PC-9 (cell line): Measurements from ENCODE around the gene HMGA1. TPM values are rescaled to one million over a fixed set of nuclear protein-coding genes. Genes with fewer than 3 reads are reported as not detected.

Experiments used
- BruUV-seq: library from RNA; stranded (reverse); fragments of 400-500 nt; replicated peaks from 2 replicates; lab custom pipeline; 2021; lab: Mats Ljungman, UMichigan
- CTCF ChIA-PET: fragments of 300-600 bp; sonication (Branson Sonifier 250); formaldehyde crosslinking; loops from one replicate; lab custom pipeline; 2022; ENCODE audit warnings: antibody characterized with exemption; lab: Charles Lee
- POLR2A ChIA-PET: fragments of 300-600 bp; sonication (Branson Sonifier 250); formaldehyde crosslinking; loops from one replicate; lab custom pipeline; 2022; ENCODE audit warnings: antibody characterized with exemption; ENCODE audit not compliant: unreplicated experiment; lab: Charles Lee
- DNase-seq, 2 experiments: peaks; one replicate each; pipeline versions ENCODE4 v3.0.0 to v3.0.0-alpha.2; 2015 to 2022; ENCODE audit warnings: mixed read lengths in 1 of 2
- H2AFZ ChIP-seq: fragments of 200-600 bp; sonication (generic); 2 replicates; pipeline ENCODE4 v1.8.1; 2017; ENCODE audit warnings: antibody characterized with exemption
- H3F3A ChIP-seq: fragments of 200-600 bp; sonication (generic); 2 replicates; pipeline ENCODE4 v1.8.1; 2017; ENCODE audit warnings: antibody characterized with exemption, mild to moderate bottlenecking, low read depth; ENCODE audit not compliant: insufficient read depth
- H3K27ac ChIP-seq: fragments of 200-600 bp; sonication (generic); 2 replicates; pipeline ENCODE4 v1.6.1; 2016; ENCODE audit warnings: mixed run types
- H3K27me3 ChIP-seq: fragments of 200-600 bp; sonication (generic); 2 replicates; pipeline ENCODE4 v1.6.1; 2016; ENCODE audit warnings: low read depth, mixed run types; ENCODE audit not compliant: insufficient read depth
- H3K36me3 ChIP-seq: fragments of 200-600 bp; sonication (generic); 2 replicates; pipeline ENCODE4 v1.6.1; 2016; ENCODE audit warnings: low read depth, mixed run types
- H3K4me1 ChIP-seq: fragments of 200-600 bp; sonication (generic); replicated peaks from 2 replicates; pipeline ENCODE4 v1.6.1; 2016; ENCODE audit warnings: mixed run types; ENCODE audit not compliant: insufficient read depth
- H3K4me2 ChIP-seq: fragments of 200-600 bp; sonication (generic); 2 replicates; pipeline ENCODE4 v1.6.1; 2017; ENCODE audit warnings: mixed run types
- H3K4me3 ChIP-seq: fragments of 200-600 bp; sonication (generic); 2 replicates; pipeline ENCODE4 v1.6.1; 2016; ENCODE audit warnings: mixed run types
- H3K79me2 ChIP-seq: fragments of 200-600 bp; sonication (generic); 2 replicates; pipeline ENCODE4 v1.6.1; 2017; ENCODE audit warnings: low read depth, mixed run types
- H3K9me2 ChIP-seq: fragments of 200-600 bp; sonication (generic); 2 replicates; pipeline ENCODE4 v1.8.1; 2017; ENCODE audit warnings: mild to moderate bottlenecking; ENCODE audit not compliant: insufficient read depth
- H3K9me3 ChIP-seq: fragments of 200-600 bp; sonication (generic); 2 replicates; pipeline ENCODE4 v1.8.1; 2016; ENCODE audit warnings: low read depth; ENCODE audit not compliant: insufficient read depth
- H4K20me1 ChIP-seq: fragments of 200-600 bp; sonication (generic); 2 replicates; pipeline ENCODE4 v1.8.1; 2017; ENCODE audit not compliant: insufficient read depth
- CTCF ChIP-seq: fragments of 200-600 bp; sonication (generic); conservative IDR thresholded peaks from 2 replicates; pipeline ENCODE4 v1.6.1; 2017; ENCODE audit warnings: mixed run types, antibody characterized with exemption, mild to moderate bottlenecking, moderate library complexity
- EZH2 ChIP-seq: fragments of 200-600 bp; sonication (generic); IDR thresholded peaks from 2 replicates; pipeline ENCODE4 v1.8.0; 2017; ENCODE audit warnings: antibody characterized with exemption, low read depth
- intact Hi-C: fragments of 100-400 bp; cut with micrococcal nuclease; formaldehyde crosslinking; loops from one replicate; pipeline ENCODE4 v1.10.0; 2022; ENCODE audit not compliant: unreplicated experiment
- microRNA-seq: library from miRNA; unstranded; fragments of <30 nt; microRNA quantifications from one replicate; pipeline ENCODE4 v1.2.0, GENCODE V29; 2021; ENCODE audit warnings: borderline number of aligned reads, borderline replicate concordance
- total RNA-seq: library from RNA; stranded (reverse); gene quantifications from 2 replicates; pipeline ENCODE4 v1.2.3, GENCODE V29; 2021

Gene HMGA1
- total RNA-seq, 1 experiment from 2014 or later = 1,951 TPM

DNA sequence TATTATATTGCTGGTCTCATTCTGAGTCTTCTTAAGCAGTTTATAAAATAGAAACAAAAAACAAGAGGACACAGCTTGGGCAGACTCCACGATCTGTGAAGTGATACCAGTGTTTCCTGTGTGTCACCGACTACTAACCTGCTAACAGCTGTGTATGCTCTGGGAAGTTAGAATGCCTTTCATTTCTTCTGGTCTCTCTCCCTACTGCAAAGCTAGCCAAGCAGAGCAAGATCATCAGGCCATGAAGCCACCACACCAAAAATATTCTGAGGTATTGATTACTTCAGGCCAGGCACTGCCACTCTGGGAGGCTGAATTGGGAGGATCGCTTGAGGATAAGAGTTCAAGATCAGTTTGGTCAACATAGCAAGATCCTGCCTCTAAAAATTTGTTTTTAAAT is 59.0 kb downstream of the HMGA1 start:
- Histone ChIP-seq H3K27me3 (no peaks in the 10 kb centered on the region), H3K4me1 (no peaks in the 10 kb centered on the region), H3K9me3 (no peaks in the 10 kb centered on the region), H2AFZ (no peak overlapping the region), H3K4me3 (no peak overlapping the region), H4K20me1 (no peaks in the 10 kb centered on the region), H3K9me2 (no peaks in the 10 kb centered on the region), H3K36me3 (peaks cover 10% of the 10 kb centered on the region; the same call in 1 of the 2 replicates), H3F3A (peaks cover 6% of the 10 kb centered on the region; the same call in 1 of the 2 replicates), H3K27ac (no peak overlapping the region), H3K79me2 (no peaks in the 10 kb centered on the region; the same call in 1 of the 2 replicates), H3K4me2 (no peak overlapping the region)
- DNase-seq = no peak
- no peak for TF ChIP-seq EZH2
- no peak for TF ChIP-seq CTCF
- BruUV-seq = no TSS peak
- ChIA-PET POLR2A (interaction anchor here (0.6 kb wide), 1 partner anchor 30 kb away, joined by 3 read pairs; no protein-coding TSS in a partner anchor), CTCF (no interaction called here)
- intact Hi-C loops = no loop called here

Small RNA genes within 50 kb of the gene (microRNA-seq; reads per million reads assigned to microRNA genes)
- gene MIR6835 = not detected

Other genes with a start within 250 kb of the HMGA1 start
- gene GRM4, start 90.8 kb upstream of the HMGA1 start, total RNA-seq = not detected in 2 replicates
- 32.8 and 35.2 TPM in 2 replicates for gene SMIM29, start 12.1 kb downstream of the HMGA1 start, total RNA-seq
- 16.8 and 19.1 TPM in 2 replicates for gene NUDT3, start 155.8 kb downstream of the HMGA1 start, total RNA-seq
- gene RPS10, start 189.2 kb downstream of the HMGA1 start, total RNA-seq = 1,786 and 2,008 TPM in 2 replicates
- gene PACSIN1, start 229.2 kb downstream of the HMGA1 start, total RNA-seq = 5.0 and 6.4 TPM in 2 replicates